ENCODE measurements around the gene SESTD1. TPM values are rescaled to one million over a fixed set of nuclear protein-coding genes. Genes with fewer than 3 reads are reported as not detected.

Gene SESTD1
- total RNA-seq, 1 experiment from 2014 or later: 26.9 TPM

DNA sequence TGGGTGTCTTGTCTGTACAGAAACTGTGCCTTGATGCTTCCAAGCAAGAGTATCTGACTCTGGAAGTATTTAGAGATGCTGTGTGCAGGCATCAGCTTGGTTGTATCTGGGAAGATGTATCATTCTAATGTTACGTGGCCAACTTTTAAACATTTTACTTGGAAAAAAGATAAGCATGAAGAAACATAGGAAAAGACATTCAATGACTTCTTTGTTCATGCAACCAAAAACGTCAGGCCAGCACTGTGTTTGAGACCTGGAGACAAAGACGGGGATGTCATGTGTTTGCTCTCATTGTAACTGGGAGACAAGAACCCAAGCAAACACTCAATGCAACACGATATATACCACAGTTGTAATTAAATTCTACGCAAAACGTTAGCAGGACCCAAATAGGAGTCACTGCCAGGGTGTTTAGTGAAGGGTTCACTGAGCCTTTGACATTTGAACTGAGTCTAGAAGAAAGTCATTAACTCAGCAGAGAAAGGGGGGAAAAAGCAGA is 8.9 kb upstream of the SESTD1 start:
- no peaks in the 10 kb centered on the region for H3K36me3 ChIP-seq (ENCODE audit: insufficient read depth, low read length, poor library complexity, severe bottlenecking)
- no peaks in the 10 kb centered on the region for H3K27me3 ChIP-seq (replicated peaks; ENCODE audit: insufficient read depth, low read depth, low read length, poor library complexity)
- BruUV-seq (replicated peaks): no TSS peak
- intact Hi-C loops (cut with micrococcal nuclease; ENCODE audit: unreplicated experiment): no loop called here
- H3K4me3 ChIP-seq (ENCODE audit: low read depth, low read length, poor library complexity, severe bottlenecking): no peak overlapping the region
- H3K4me1 ChIP-seq (ENCODE audit: insufficient read depth, low read length, poor library complexity, severe bottlenecking): no peaks in the 10 kb centered on the region
- POLR2A ChIA-PET (ENCODE audit: low non-redundant PET): no interaction called here
- H3K9me3 ChIP-seq (ENCODE audit: low read depth, low read length, poor library complexity, severe bottlenecking): no peaks in the 10 kb centered on the region
- TF ChIP-seq, protein P1, sequence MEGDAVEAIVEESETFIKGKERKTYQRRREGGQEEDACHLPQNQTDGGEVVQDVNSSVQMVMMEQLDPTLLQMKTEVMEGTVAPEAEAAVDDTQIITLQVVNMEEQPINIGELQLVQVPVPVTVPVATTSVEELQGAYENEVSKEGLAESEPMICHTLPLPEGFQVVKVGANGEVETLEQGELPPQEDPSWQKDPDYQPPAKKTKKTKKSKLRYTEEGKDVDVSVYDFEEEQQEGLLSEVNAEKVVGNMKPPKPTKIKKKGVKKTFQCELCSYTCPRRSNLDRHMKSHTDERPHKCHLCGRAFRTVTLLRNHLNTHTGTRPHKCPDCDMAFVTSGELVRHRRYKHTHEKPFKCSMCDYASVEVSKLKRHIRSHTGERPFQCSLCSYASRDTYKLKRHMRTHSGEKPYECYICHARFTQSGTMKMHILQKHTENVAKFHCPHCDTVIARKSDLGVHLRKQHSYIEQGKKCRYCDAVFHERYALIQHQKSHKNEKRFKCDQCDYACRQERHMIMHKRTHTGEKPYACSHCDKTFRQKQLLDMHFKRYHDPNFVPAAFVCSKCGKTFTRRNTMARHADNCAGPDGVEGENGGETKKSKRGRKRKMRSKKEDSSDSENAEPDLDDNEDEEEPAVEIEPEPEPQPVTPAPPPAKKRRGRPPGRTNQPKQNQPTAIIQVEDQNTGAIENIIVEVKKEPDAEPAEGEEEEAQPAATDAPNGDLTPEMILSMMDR (conservative IDR thresholded peaks at IDR 0.05; ENCODE audit: low read depth, low read length): no peak
- no peak for TF ChIP-seq EZH2 (IDR thresholded peaks at IDR 0.05; ENCODE audit: borderline replicate concordance, low read depth, low read length, poor library complexity, severe bottlenecking)
- CTCF ChIA-PET: no interaction called here
- H3K27ac ChIP-seq (ENCODE audit: low read depth, low read length, poor library complexity, severe bottlenecking): no peak overlapping the region
- DNase-seq (ENCODE audit: low spot score): no peak

DNA sequence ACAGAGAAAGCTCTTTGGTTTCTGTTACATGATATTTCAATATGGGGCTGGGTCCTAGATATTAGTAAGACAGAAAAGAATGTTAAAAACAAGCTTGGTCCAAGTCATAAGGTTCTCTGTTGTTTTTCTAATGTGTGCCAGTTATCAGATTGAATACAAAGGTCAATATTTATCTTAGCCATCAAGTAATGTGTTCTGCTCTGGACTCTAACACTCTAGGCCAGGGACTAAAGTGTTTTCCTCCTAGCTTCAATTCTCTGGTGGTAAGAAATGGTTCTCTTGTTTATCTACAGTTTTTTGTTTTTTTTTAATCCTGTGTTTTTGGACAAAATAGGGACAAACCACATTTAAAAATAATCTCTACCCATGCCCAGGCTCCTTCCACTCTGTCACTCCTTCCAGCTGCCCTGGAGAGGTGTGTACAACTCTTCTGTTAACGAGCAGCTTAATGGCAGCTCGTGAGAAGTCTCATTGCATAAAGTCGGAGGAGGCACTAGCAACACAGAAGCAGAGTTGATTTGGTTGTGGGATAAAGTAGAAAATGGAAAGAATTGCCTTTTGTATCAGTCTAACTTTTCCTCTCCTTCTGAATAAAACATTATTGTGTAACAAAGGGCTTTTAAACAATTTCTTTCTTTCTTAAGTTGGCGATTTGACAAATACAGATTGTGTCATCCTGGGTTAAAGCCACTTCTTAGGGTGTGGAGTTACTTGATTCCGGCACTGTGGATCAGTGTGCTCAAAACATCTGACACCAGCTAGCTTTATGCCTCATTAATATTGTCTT is 8.0 kb upstream of the SESTD1 start:
- DNase-seq (ENCODE audit: low spot score): no peak
- no TSS peak for BruUV-seq (replicated peaks)
- Histone ChIP-seq H3K27ac (ENCODE audit: low read depth, low read length, poor library complexity, severe bottlenecking) (no peak overlapping the region), H3K9me3 (ENCODE audit: low read depth, low read length, poor library complexity, severe bottlenecking) (no peaks in the 10 kb centered on the region), H3K36me3 (ENCODE audit: insufficient read depth, low read length, poor library complexity, severe bottlenecking) (no peaks in the 10 kb centered on the region), H3K27me3 (replicated peaks; ENCODE audit: insufficient read depth, low read depth, low read length, poor library complexity) (no peaks in the 10 kb centered on the region), H3K4me3 (ENCODE audit: low read depth, low read length, poor library complexity, severe bottlenecking) (no peak overlapping the region), H3K4me1 (ENCODE audit: insufficient read depth, low read length, poor library complexity, severe bottlenecking) (no peaks in the 10 kb centered on the region)
- intact Hi-C loops (cut with micrococcal nuclease; ENCODE audit: unreplicated experiment): no loop called here
- TF ChIP-seq EZH2 (IDR thresholded peaks at IDR 0.05; ENCODE audit: borderline replicate concordance, low read depth, low read length, poor library complexity, severe bottlenecking): no peak
- TF ChIP-seq, protein P1 (conservative IDR thresholded peaks at IDR 0.05; ENCODE audit: low read depth, low read length): no peak
- CTCF ChIA-PET: no interaction called here
- POLR2A ChIA-PET (ENCODE audit: low non-redundant PET): no interaction called here

DNA sequence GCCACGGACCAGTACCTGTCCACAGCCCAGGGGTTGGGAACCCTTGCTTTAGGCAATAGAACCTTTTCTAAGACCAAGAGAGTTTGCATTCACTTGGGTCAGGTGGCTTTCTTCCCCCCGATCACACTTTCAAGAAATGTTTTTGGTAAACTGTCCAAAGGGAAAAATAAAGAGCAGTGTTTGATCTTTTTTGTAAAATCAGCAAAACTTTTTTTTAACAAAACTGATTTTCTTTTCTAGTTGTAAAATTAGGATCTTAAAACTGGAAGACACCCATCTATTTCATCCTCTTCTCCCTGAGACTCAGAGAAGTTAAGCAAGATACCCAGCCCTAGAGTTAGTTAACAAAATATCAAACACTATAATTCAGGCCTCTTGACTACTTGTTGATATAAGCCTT is 6.1 kb upstream of the SESTD1 start:
- intact Hi-C loops (cut with micrococcal nuclease; ENCODE audit: unreplicated experiment): no loop called here
- Histone ChIP-seq H3K27ac (ENCODE audit: low read depth, low read length, poor library complexity, severe bottlenecking) (no peak overlapping the region), H3K4me1 (ENCODE audit: insufficient read depth, low read length, poor library complexity, severe bottlenecking) (no peaks in the 10 kb centered on the region), H3K27me3 (replicated peaks; ENCODE audit: insufficient read depth, low read depth, low read length, poor library complexity) (no peaks in the 10 kb centered on the region), H3K9me3 (ENCODE audit: low read depth, low read length, poor library complexity, severe bottlenecking) (no peaks in the 10 kb centered on the region), H3K36me3 (ENCODE audit: insufficient read depth, low read length, poor library complexity, severe bottlenecking) (no peaks in the 10 kb centered on the region), H3K4me3 (ENCODE audit: low read depth, low read length, poor library complexity, severe bottlenecking) (no peak overlapping the region)
- ChIA-PET POLR2A (ENCODE audit: low non-redundant PET) (no interaction called here), CTCF (no interaction called here)
- BruUV-seq (replicated peaks): no TSS peak
- no peak for DNase-seq (ENCODE audit: low spot score)
- TF ChIP-seq EZH2 (IDR thresholded peaks at IDR 0.05; ENCODE audit: borderline replicate concordance, low read depth, low read length, poor library complexity, severe bottlenecking): no peak
- TF ChIP-seq, protein P1 (conservative IDR thresholded peaks at IDR 0.05; ENCODE audit: low read depth, low read length): no peak

Measured in A673 (cell line).